Measurements from ENCODE around the gene ZG16.

- TF ChIP-seq EP300 (IDR thresholded peaks at IDR 0.05) (no peak), CTCF (IDR thresholded peaks at IDR 0.05) (no peak), POLR2A (IDR thresholded peaks at IDR 0.05) (no peak)
Measured at GRCh38 chr16:29745121-29745852, 32.8 kb upstream of the ZG16 start.
